ENCODE measurements around the gene MAPK8IP3.

DNA sequence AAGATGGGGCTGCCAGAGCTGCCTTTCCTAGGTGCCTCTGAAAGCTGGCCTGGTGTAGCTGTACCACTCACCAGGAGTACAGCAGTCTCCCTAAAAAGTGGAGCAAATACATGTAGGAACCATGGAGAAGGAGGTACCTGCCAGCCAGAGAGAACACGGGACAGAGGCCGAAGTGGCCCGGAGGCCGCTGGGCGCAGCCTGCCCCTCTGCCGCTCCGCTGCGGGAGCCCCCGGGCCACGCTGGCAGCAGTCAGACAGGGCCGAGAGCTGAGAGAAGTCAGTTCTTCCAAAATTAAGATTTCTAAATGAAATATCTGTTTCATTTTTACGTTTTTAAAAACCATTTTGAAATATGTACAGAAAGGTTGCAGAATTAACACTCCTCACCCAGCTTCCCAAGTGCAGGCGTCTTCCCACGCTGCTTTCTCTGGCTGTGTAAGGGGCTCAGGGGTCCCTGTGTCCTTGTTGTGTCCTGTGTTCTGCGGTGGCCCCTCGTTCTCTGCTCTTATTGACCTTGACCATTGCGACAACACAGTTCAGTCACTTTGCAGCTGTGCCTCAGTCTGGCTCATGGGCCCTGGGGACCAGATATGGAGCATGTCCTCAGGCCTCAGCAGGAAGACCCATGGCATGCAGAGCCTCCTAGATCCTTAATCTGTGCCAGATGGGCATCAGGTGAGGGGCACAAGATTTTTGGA, 5.0 kb downstream of the MAPK8IP3 start:
- TF ChIP-seq CTCF (IDR thresholded peaks at IDR 0.05): no peak
- no peak for TF ChIP-seq POLR2A (IDR thresholded peaks at IDR 0.05)

Data from Peyer's patch (tissue), 4 donors.